ENCODE results near the gene METTL1. TPM values are rescaled to one million over a fixed set of nuclear protein-coding genes. Genes with fewer than 3 reads are reported as not detected.
"Not testable (repeated sequence)": the region's sequence is repeated elsewhere in the genome, so short reads cannot be mapped to it uniquely, and the experiment has no call there.

METTL1 gene
- total RNA-seq, 4 donors from 2014 or later, result 6.5 to 17.7 (median 10.1) TPM

DNA sequence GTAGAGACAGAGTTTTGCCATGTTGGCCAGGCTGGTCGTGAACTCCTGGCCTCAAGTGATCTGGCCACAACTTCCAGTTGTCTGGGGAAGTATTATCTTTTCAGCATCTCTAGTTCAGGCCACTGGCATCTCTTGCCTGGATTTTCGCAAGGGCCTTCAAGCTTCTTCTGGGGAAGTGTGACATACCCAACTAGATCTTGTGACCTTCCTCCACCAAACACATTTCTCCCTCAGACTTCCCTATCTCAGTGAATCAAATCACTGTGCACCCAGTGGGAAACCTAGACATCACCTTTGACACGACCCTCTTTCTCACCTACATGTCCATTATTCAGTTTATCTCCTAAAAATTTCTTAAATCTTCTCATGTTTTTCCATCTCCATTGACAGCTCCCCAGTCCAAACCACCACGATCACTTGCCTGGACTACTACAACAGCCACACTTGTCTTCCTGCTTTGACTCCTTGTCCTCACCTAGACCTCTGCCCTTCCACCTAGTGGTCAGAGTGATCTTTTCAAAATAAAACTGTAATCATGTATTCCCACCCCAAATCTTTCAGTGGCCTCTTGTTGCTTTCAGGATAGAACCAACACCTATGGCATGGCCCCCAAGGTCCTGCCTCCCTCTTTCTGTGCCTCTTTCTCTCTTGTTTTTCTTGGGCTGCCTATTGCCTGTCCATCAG, 3.8 kb upstream of the METTL1 start:
- Histone ChIP-seq H3K9me3 (no peaks in the 10 kb centered on the region), H3K4me3 (no peak overlapping the region), H3K4me1 (peaks cover 0 to 23% (median 10%) of the 10 kb centered on the region in 4 donors), H3K27ac (no peak overlapping the region), H3K36me3 (peaks cover 0 to 49% (median 0%) of the 10 kb centered on the region in 3 donors), H3K27me3 (no peaks in the 10 kb centered on the region)
- TF ChIP-seq, protein P1, sequence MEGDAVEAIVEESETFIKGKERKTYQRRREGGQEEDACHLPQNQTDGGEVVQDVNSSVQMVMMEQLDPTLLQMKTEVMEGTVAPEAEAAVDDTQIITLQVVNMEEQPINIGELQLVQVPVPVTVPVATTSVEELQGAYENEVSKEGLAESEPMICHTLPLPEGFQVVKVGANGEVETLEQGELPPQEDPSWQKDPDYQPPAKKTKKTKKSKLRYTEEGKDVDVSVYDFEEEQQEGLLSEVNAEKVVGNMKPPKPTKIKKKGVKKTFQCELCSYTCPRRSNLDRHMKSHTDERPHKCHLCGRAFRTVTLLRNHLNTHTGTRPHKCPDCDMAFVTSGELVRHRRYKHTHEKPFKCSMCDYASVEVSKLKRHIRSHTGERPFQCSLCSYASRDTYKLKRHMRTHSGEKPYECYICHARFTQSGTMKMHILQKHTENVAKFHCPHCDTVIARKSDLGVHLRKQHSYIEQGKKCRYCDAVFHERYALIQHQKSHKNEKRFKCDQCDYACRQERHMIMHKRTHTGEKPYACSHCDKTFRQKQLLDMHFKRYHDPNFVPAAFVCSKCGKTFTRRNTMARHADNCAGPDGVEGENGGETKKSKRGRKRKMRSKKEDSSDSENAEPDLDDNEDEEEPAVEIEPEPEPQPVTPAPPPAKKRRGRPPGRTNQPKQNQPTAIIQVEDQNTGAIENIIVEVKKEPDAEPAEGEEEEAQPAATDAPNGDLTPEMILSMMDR (IDR thresholded peaks at IDR 0.05), result no peak
- DNase-seq (ENCODE audit: low spot score in 2 of 2), result no peak
- 71 to 79% methylated on average over 4 of the region's 4 CpGs for WGBS, 2 donors

DNA sequence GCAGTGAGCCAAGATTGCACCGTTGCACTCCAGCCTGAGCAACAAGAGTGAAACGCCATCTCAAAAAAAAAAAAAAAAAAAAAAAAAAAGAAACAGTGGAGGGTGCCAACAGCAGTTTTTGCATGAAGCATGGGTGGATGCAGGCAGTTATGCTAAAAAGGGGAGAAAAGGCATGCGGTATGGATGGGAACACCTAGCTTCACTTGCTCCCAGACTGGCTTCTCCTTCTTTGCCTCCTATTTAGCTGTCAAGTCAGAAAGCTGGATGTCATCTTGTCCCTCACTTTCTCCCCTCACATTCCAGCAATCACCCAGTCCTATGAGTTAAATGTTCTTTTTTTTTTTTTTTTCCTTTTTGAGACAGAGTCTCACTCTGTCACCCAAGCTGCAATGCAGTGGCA, 3.1 kb upstream of the METTL1 start:
- TF ChIP-seq POLR2A (IDR thresholded peaks at IDR 0.05) (no peak), EP300 (IDR thresholded peaks at IDR 0.05) (no peak)
- TF ChIP-seq, protein P1 (IDR thresholded peaks at IDR 0.05), result no peak
- no peak for DNase-seq (ENCODE audit: low spot score in 2 of 2)
- no peak overlapping the region for H3K27ac ChIP-seq
- H3K4me3 ChIP-seq, result no peak overlapping the region
- WGBS, 2 donors, result 81 to 87% methylated on average over 3 of the region's 3 CpGs
- H3K36me3 ChIP-seq, result peaks cover 0 to 49% (median 0%) of the 10 kb centered on the region in 3 donors
- H3K27me3 ChIP-seq, result no peaks in the 10 kb centered on the region
- no peaks in the 10 kb centered on the region for H3K9me3 ChIP-seq
- peaks cover 0 to 25% (median 11%) of the 10 kb centered on the region in 4 donors for H3K4me1 ChIP-seq

DNA sequence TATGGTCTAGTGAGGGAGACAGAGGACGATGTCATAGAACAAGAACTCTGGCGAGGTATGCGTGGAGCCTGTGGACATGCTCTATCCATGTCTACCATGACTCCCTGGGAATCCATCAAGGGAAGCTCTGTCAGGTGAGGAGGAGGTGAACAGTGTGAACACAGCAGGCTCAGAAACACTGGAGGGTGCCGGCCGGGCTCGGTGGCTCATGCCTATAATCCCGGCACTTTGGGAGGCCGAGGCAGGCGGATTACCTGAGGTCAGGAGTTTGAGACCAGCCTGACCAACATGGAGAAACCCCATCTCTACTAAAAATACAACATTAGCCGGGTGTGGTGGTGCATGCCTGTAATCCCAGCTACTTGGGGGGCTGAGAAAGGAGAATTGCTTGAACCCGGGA, 2.7 kb upstream of the METTL1 start:
- H3K27ac ChIP-seq; H3K27me3 ChIP-seq; DNase-seq (ENCODE audit: low spot score in 2 of 2); H3K9me3 ChIP-seq; H3K4me3 ChIP-seq: not testable (repeated sequence)
- 91 to 93% methylated on average over 11 of the region's 11 CpGs for WGBS, 2 donors
- peaks cover 0 to 49% (median 0%) of the 10 kb centered on the region in 3 donors for H3K36me3 ChIP-seq
- peaks cover 0 to 25% (median 11%) of the 10 kb centered on the region in 4 donors for H3K4me1 ChIP-seq

DNA sequence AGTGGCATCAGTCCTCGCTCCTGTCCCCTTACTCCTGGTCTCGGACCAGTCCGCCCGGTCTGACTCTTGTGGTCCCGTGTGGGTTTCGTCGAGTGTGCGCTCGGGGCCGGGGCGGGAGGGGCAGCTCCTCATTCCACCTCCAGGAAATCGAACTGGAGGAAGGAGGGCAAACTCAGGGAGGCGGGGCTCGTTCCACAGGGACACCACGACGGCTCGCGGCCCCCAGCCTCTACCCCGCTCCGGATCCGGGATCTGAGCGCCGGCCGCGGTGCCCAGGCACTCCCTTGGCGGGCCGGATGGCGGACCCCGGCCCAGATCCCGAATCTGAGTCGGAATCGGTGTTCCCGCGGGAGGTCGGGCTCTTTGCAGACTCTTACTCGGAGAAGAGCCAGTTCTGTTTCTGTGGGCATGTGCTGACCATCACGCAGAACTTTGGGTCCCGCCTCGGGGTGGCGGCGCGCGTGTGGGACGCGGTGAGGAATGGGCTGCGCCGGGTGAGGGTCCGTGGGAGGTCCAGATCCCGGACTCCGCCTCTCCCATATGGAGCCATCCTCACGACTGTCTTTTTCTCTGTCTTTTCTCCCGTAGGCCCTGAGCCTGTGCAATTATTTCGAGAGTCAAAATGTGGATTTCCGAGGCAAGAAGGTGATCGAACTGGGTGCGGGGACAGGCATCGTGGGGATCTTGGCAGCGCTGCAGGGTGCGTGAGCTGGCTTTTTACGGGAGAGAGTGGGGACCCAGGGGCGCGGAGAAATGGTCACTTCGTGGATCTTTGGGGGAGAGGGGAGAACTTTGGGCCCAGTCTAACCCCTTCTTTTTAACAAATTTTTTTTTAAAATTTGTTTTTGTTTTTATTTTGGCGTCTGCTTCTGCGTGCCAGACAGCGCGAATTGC, 771 bp upstream of the METTL1 start, which contains the start of gene EEF1AKMT3:
EEF1AKMT3 (plus strand) TSS at position 186 of the 894 bp plus-strand sequence; CDS start at position 297, 111 bp downstream.
- H3K36me3 ChIP-seq, result peaks cover 0 to 59% (median 0%) of the 10 kb centered on the region in 3 donors
- no peaks in the 10 kb centered on the region for H3K9me3 ChIP-seq
- H3K4me3 ChIP-seq, result peak within 1 kb of the TSS; percentile 82 to 92 (median 88)
- WGBS, 2 donors, result 2 to 3% methylated on average over 49 to 67 of the region's 67 CpGs
- peak within 1 kb of the TSS; percentile 77 to 96 (median 89) for H3K27ac ChIP-seq
- H3K27me3 ChIP-seq, result no peaks in the 10 kb centered on the region
- peaks cover 0 to 25% (median 11%) of the 10 kb centered on the region in 4 donors for H3K4me1 ChIP-seq
- peak in 1 of 2 donors; percentile 46 for DNase-seq (ENCODE audit: low spot score in 2 of 2)
- no peak for TF ChIP-seq EP300 (IDR thresholded peaks at IDR 0.05)
- TF ChIP-seq, protein P1 (IDR thresholded peaks at IDR 0.05), result no peak
- no peak for TF ChIP-seq POLR2A (IDR thresholded peaks at IDR 0.05)

DNA sequence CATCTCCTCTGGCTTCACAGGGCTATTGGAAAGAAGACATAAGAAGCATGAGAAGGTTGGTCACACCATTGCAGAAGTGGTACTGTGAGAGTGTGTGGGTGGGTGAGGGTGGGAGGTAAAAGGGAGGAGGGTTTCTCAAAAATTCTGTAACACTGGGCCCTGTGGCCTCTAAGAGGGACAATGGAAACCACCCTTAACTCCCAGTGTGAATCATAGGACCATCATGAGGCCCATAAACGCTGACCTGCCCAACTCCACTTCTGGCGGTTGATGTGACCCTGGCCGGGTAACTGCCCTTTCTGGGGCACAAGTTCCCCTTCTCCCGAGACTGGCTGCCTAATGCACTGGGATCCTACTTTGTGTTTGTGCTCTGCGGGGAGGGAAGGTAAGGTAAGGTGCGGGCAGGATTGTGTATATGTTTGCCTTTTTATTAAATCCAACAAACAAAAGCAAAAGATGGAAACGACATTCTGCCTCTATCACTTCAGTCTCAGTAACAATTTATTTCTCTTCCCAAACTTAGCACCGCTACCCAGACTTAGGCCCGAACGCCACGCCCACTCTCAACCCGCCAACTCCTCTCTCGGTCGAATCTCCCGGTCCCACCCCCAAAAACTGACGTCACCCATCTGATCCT, 551 bp downstream of the METTL1 start:
- no peaks in the 10 kb centered on the region for H3K9me3 ChIP-seq
- peak overlapping the region; percentile 77 to 96 (median 89) for H3K27ac ChIP-seq
- peaks cover 0 to 47% (median 0%) of the 10 kb centered on the region in 3 donors for H3K36me3 ChIP-seq
- DNase-seq (ENCODE audit: low spot score in 2 of 2), result peak; percentile 65 to 90
- peaks cover 0 to 35% (median 18%) of the 10 kb centered on the region in 4 donors for H3K4me1 ChIP-seq
- WGBS, 2 donors, result 1 to 2% methylated on average over 16 of the region's 16 CpGs
- TF ChIP-seq, protein P1 (IDR thresholded peaks at IDR 0.05), result no peak
- TF ChIP-seq POLR2A (IDR thresholded peaks at IDR 0.05), result no peak
- no peak for TF ChIP-seq EP300 (IDR thresholded peaks at IDR 0.05)
- H3K27me3 ChIP-seq, result peaks cover 0 to 10% of the 10 kb centered on the region in 2 donors
- H3K4me3 ChIP-seq, result peak overlapping the region; percentile 82 to 92 (median 88)

All from tibial nerve (tissue), 4 donors.